Activated CD8-positive, alpha-beta memory T cell treated with anti-CD3 and anti-CD28 coated beads, Interleukin-2, amount 50 U/mL, for 1 hour (primary cell): ENCODE data around the gene PLCZ1.
"Not testable (repeated sequence)": the region's sequence is repeated elsewhere in the genome, so short reads cannot be mapped to it uniquely, and the experiment has no call there.

Source experiments
- DNase-seq: peaks from one replicate; pipeline ENCODE4 v3.0.0-alpha.2; 2020; ENCODE audit errors: extremely low read depth

Gene PLCZ1

GRCh38 chr12:18737819-18738218 is at the start of gene PLCZ1, which contains the start of gene CAPZA3:
TSS of gene PLCZ1 (minus strand) at chr12:18738012. CDS start at chr12:18737371, 641 bp downstream.
TSS of gene CAPZA3 (plus strand) at chr12:18738119. CDS start at chr12:18738269, 150 bp downstream.
- no peak for DNase-seq

GRCh38 chr12:18785465-18785864 is 47.7 kb upstream of the PLCZ1 start:
- DNase-seq = not testable (repeated sequence)

GRCh38 chr12:18782827-18783226 is 45.0 kb upstream of the PLCZ1 start:
- DNase-seq = no peak

GRCh38 chr12:18766479-18766878 is 28.7 kb upstream of the PLCZ1 start:
- DNase-seq = not testable (repeated sequence)

- DNase-seq = no peak
Measured at GRCh38 chr12:18755341-18755740, 17.5 kb upstream of the PLCZ1 start.

- DNase-seq = no peak
Measured at GRCh38 chr12:18754124-18754707, 16.4 kb upstream of the PLCZ1 start.

GRCh38 chr12:18753481-18754123 is 15.8 kb upstream of the PLCZ1 start:
- DNase-seq = no peak

- no peak for DNase-seq
Measured at GRCh38 chr12:18752947-18753346, 15.1 kb upstream of the PLCZ1 start.

- no peak for DNase-seq
Measured at GRCh38 chr12:18752280-18752920, 14.6 kb upstream of the PLCZ1 start.

- no peak for DNase-seq
Measured at GRCh38 chr12:18751866-18752265, 14.1 kb upstream of the PLCZ1 start.

GRCh38 chr12:18750085-18750484 is 12.3 kb upstream of the PLCZ1 start:
- no peak for DNase-seq

GRCh38 chr12:18749386-18749957 is 11.7 kb upstream of the PLCZ1 start:
- no peak for DNase-seq

GRCh38 chr12:18747895-18748294 is 10.1 kb upstream of the PLCZ1 start:
- no peak for DNase-seq

GRCh38 chr12:18731156-18731555 is 6.7 kb downstream of the PLCZ1 start:
- DNase-seq = no peak

GRCh38 chr12:18723752-18724151 is 14.1 kb downstream of the PLCZ1 start:
- no peak for DNase-seq

- DNase-seq = no peak
Measured at GRCh38 chr12:18721452-18721851, 16.4 kb downstream of the PLCZ1 start.

GRCh38 chr12:18720690-18721089 is 17.1 kb downstream of the PLCZ1 start:
- no peak for DNase-seq

GRCh38 chr12:18719922-18720510 is 17.8 kb downstream of the PLCZ1 start:
- DNase-seq = no peak

GRCh38 chr12:18718462-18718861 is 19.4 kb downstream of the PLCZ1 start:
- DNase-seq = no peak

GRCh38 chr12:18716236-18716635 is 21.6 kb downstream of the PLCZ1 start:
- no peak for DNase-seq

GRCh38 chr12:18706798-18707197 is 31.0 kb downstream of the PLCZ1 start:
- DNase-seq = no peak

GRCh38 chr12:18703911-18704310 is 33.9 kb downstream of the PLCZ1 start:
- no peak for DNase-seq
